ENCODE results near the gene TMPRSS9. TPM values are rescaled to one million over a fixed set of nuclear protein-coding genes. Genes with fewer than 3 reads are reported as not detected.

TMPRSS9 gene
- total RNA-seq, 1 experiment from 2014 or later: 0.23 TPM

GRCh38 chr19:2408247-2408646 lies 48.2 kb downstream of the TMPRSS9 start:
- POLR2A ChIA-PET: no interaction called here
- no peak overlapping the region for H3K4me3 ChIP-seq (ENCODE audit: low read depth in 2 of 2, low read length in 2 of 2)
- intact Hi-C loops (cut with micrococcal nuclease; ENCODE audit: unreplicated experiment): no loop called here
- TF ChIP-seq, protein P1, sequence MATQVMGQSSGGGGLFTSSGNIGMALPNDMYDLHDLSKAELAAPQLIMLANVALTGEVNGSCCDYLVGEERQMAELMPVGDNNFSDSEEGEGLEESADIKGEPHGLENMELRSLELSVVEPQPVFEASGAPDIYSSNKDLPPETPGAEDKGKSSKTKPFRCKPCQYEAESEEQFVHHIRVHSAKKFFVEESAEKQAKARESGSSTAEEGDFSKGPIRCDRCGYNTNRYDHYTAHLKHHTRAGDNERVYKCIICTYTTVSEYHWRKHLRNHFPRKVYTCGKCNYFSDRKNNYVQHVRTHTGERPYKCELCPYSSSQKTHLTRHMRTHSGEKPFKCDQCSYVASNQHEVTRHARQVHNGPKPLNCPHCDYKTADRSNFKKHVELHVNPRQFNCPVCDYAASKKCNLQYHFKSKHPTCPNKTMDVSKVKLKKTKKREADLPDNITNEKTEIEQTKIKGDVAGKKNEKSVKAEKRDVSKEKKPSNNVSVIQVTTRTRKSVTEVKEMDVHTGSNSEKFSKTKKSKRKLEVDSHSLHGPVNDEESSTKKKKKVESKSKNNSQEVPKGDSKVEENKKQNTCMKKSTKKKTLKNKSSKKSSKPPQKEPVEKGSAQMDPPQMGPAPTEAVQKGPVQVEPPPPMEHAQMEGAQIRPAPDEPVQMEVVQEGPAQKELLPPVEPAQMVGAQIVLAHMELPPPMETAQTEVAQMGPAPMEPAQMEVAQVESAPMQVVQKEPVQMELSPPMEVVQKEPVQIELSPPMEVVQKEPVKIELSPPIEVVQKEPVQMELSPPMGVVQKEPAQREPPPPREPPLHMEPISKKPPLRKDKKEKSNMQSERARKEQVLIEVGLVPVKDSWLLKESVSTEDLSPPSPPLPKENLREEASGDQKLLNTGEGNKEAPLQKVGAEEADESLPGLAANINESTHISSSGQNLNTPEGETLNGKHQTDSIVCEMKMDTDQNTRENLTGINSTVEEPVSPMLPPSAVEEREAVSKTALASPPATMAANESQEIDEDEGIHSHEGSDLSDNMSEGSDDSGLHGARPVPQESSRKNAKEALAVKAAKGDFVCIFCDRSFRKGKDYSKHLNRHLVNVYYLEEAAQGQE (IDR thresholded peaks at IDR 0.05; ENCODE audit: insufficient read depth in 1 of 2, low read depth in 2 of 2, low read length in 1 of 2): no peak
- TF ChIP-seq POLR2AphosphoS5 (IDR thresholded peaks at IDR 0.05; ENCODE audit: low read depth, low read length): no peak
- no peak for TF ChIP-seq TCF7L2 (IDR thresholded peaks at IDR 0.05; ENCODE audit: low read depth, low read length)
- no peak for TF ChIP-seq SIN3A (IDR thresholded peaks at IDR 0.05; ENCODE audit: borderline replicate concordance, insufficient read depth, low read depth, low read length)
- TF ChIP-seq, protein P2, sequence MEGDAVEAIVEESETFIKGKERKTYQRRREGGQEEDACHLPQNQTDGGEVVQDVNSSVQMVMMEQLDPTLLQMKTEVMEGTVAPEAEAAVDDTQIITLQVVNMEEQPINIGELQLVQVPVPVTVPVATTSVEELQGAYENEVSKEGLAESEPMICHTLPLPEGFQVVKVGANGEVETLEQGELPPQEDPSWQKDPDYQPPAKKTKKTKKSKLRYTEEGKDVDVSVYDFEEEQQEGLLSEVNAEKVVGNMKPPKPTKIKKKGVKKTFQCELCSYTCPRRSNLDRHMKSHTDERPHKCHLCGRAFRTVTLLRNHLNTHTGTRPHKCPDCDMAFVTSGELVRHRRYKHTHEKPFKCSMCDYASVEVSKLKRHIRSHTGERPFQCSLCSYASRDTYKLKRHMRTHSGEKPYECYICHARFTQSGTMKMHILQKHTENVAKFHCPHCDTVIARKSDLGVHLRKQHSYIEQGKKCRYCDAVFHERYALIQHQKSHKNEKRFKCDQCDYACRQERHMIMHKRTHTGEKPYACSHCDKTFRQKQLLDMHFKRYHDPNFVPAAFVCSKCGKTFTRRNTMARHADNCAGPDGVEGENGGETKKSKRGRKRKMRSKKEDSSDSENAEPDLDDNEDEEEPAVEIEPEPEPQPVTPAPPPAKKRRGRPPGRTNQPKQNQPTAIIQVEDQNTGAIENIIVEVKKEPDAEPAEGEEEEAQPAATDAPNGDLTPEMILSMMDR (IDR thresholded peaks at IDR 0.05): no peak
- H3K4me1 ChIP-seq (ENCODE audit: control insufficient read depth, insufficient read depth, low read length): no peaks in the 10 kb centered on the region
- ATAC-seq: peak; percentile 33; the same call in 1 of the 2 replicates
- H3K9me3 ChIP-seq (ENCODE audit: control insufficient read depth, insufficient read depth, low read depth, low read length): no peaks in the 10 kb centered on the region
- no peak overlapping the region for H3K27ac ChIP-seq (ENCODE audit: low read length)
- H3K36me3 ChIP-seq (ENCODE audit: control insufficient read depth, insufficient read depth, low read length): no peaks in the 10 kb centered on the region
- in situ Hi-C loops (cut with HindIII; ENCODE audit: low pct_unique_long_range_greater_than_20kb, low sequenced_read_pairs): no loop called here
- CTCF ChIA-PET: no interaction called here
- DNase-seq (ENCODE audit: low read depth, low spot score): no peak
- no TSS peak for BruUV-seq (replicated peaks)
- no peaks in the 10 kb centered on the region for H3K27me3 ChIP-seq (ENCODE audit: control insufficient read depth, insufficient read depth, low read length)

- no peaks in the 10 kb centered on the region for H3K36me3 ChIP-seq (ENCODE audit: control insufficient read depth, insufficient read depth, low read length)
- no peaks in the 10 kb centered on the region for H3K27me3 ChIP-seq (ENCODE audit: control insufficient read depth, insufficient read depth, low read length)
- no peaks in the 10 kb centered on the region for H3K4me1 ChIP-seq (ENCODE audit: control insufficient read depth, insufficient read depth, low read length)
- ChIA-PET POLR2A (interaction anchor here (0.6 kb wide), 1 partner anchor 237 kb away, joined by 3 read pairs; no protein-coding TSS in a partner anchor), CTCF (no interaction called here)
- H3K27ac ChIP-seq (ENCODE audit: low read length): no peak overlapping the region
- ATAC-seq: no peak
- BruUV-seq (replicated peaks): no TSS peak
- intact Hi-C loops (cut with micrococcal nuclease; ENCODE audit: unreplicated experiment): no loop called here
- H3K9me3 ChIP-seq (ENCODE audit: control insufficient read depth, insufficient read depth, low read depth, low read length): no peaks in the 10 kb centered on the region
- in situ Hi-C loops (cut with HindIII; ENCODE audit: low pct_unique_long_range_greater_than_20kb, low sequenced_read_pairs): no loop called here
- no peak for DNase-seq (ENCODE audit: low read depth, low spot score)
- no peak for TF ChIP-seq TCF7L2 (IDR thresholded peaks at IDR 0.05; ENCODE audit: low read depth, low read length)
- TF ChIP-seq POLR2AphosphoS5 (IDR thresholded peaks at IDR 0.05; ENCODE audit: low read depth, low read length): no peak
- H3K4me3 ChIP-seq (ENCODE audit: low read depth in 2 of 2, low read length in 2 of 2): no peak overlapping the region
Observed at GRCh38 chr19:2409352-2409912, 49.4 kb downstream of the TMPRSS9 start.

- TF ChIP-seq, protein P2 (IDR thresholded peaks at IDR 0.05): no peak
- TF ChIP-seq SIN3A (IDR thresholded peaks at IDR 0.05; ENCODE audit: borderline replicate concordance, insufficient read depth, low read depth, low read length) (no peak), TCF7L2 (IDR thresholded peaks at IDR 0.05; ENCODE audit: low read depth, low read length) (no peak), POLR2AphosphoS5 (IDR thresholded peaks at IDR 0.05; ENCODE audit: low read depth, low read length) (no peak)
- TF ChIP-seq, protein P1 (IDR thresholded peaks at IDR 0.05; ENCODE audit: insufficient read depth in 1 of 2, low read depth in 2 of 2, low read length in 1 of 2): no peak
- in situ Hi-C loops (cut with HindIII; ENCODE audit: low pct_unique_long_range_greater_than_20kb, low sequenced_read_pairs): no loop called here
- intact Hi-C loops (cut with micrococcal nuclease; ENCODE audit: unreplicated experiment): no loop called here
- ChIA-PET CTCF (no interaction called here), POLR2A (interaction anchor here (0.6 kb wide), 1 partner anchor 237 kb away, joined by 3 read pairs; no protein-coding TSS in a partner anchor)
- DNase-seq (ENCODE audit: low read depth, low spot score) (no peak), ATAC-seq (no peak)
- no peaks in the 10 kb centered on the region for H3K9me3 ChIP-seq (ENCODE audit: control insufficient read depth, insufficient read depth, low read depth, low read length)
- no peak overlapping the region for H3K27ac ChIP-seq (ENCODE audit: low read length)
- no peaks in the 10 kb centered on the region for H3K27me3 ChIP-seq (ENCODE audit: control insufficient read depth, insufficient read depth, low read length)
- H3K4me3 ChIP-seq (ENCODE audit: low read depth in 2 of 2, low read length in 2 of 2): no peak overlapping the region
- BruUV-seq (replicated peaks): no TSS peak
- H3K4me1 ChIP-seq (ENCODE audit: control insufficient read depth, insufficient read depth, low read length): no peaks in the 10 kb centered on the region
- H3K36me3 ChIP-seq (ENCODE audit: control insufficient read depth, insufficient read depth, low read length): no peaks in the 10 kb centered on the region
Observed at GRCh38 chr19:2410023-2410422, 50.0 kb downstream of the TMPRSS9 start.
